HUES48 (cell line): Measurements from ENCODE around the gene APBB2.

Experiments
- H3K27ac ChIP-seq: one replicate; pipeline ENCODE4 v1.7.0; 2013; ENCODE audit warnings: low read depth, low read length, inconsistent platforms
- H3K27me3 ChIP-seq: 2 replicates; pipeline ENCODE4 v1.6.1; 2013; ENCODE audit warnings: mild to moderate bottlenecking, low read length; ENCODE audit not compliant: control insufficient read depth, insufficient read depth
- H3K36me3 ChIP-seq: 2 replicates; pipeline ENCODE4 v1.6.1; 2013; ENCODE audit warnings: low read length; ENCODE audit not compliant: control insufficient read depth, insufficient read depth
- H3K4me1 ChIP-seq: 2 replicates; pipeline ENCODE4 v1.6.1; 2013; ENCODE audit warnings: mild to moderate bottlenecking, low read length; ENCODE audit not compliant: control insufficient read depth, insufficient read depth
- H3K4me3 ChIP-seq: 2 replicates; pipeline ENCODE4 v1.5.1; 2013; ENCODE audit warnings: mild to moderate bottlenecking, low read depth, low read length
- H3K9ac ChIP-seq: 2 replicates; pipeline ENCODE4 v1.6.1; 2013; ENCODE audit warnings: mild to moderate bottlenecking, low read depth, low read length, moderate library complexity
- H3K9me3 ChIP-seq: 2 replicates; pipeline ENCODE4 v1.6.1; 2013; ENCODE audit warnings: low read length; ENCODE audit not compliant: control insufficient read depth, insufficient read depth

APBB2 gene

GRCh38 chr4:40969501-40969900, 244.8 kb downstream of the APBB2 start:
- no peak overlapping the region for H3K4me3 ChIP-seq
- H3K4me1 ChIP-seq, result no peaks in the 10 kb centered on the region
- no peak overlapping the region for H3K9ac ChIP-seq
- H3K36me3 ChIP-seq, result no peaks in the 10 kb centered on the region
- H3K27me3 ChIP-seq, result no peaks in the 10 kb centered on the region
- no peak overlapping the region for H3K27ac ChIP-seq
- H3K9me3 ChIP-seq, result 0 out of 2 replicates have a peak, but pooled peaks cover 2% of the 10 kb centered on the region

DNA sequence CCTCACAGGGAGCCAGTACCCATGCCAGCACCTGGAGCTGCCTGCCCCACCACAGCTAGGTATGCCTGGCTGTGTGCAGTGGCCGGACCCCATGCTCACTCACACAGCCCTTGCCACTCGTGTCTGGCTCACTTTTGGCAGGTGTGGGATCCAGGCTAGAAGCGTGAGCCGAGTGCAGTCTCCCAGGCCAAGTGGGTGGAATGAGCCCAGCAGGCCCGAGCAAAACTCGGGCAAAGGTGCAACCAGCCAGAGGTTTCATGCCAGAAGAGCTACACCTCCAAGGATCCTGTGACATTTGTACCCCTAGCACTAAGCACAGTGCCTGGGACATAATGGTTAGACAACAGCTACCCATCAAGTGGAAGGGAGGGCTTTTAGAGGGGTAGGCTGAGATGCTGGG, 246.8 kb downstream of the APBB2 start:
- Histone ChIP-seq H3K4me1 (peaks cover 4% of the 10 kb centered on the region), H3K9me3 (0 out of 2 replicates have a peak, but pooled peaks cover 2% of the 10 kb centered on the region), H3K27ac (no peak overlapping the region), H3K27me3 (no peaks in the 10 kb centered on the region), H3K4me3 (no peak overlapping the region), H3K36me3 (no peaks in the 10 kb centered on the region), H3K9ac (no peak overlapping the region)

DNA sequence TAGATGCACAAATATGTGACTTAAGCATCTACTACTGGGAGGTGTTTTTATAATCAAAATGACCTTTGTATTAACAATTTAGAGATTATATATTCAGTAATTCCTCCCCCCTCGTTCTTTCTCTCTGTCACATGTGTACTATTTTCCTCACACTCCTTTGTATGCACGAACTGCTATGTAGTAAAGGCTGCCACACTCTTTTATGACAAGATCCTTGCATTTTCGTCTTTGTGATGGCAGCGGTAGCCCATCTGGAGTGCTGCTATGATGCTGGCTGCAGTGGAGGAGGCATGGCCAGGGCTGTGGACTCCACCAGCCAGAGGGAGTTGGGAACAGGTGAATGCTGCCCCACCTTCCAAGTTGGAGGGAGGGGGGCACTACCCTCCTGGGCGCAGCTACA, 248.3 kb downstream of the APBB2 start:
- Histone ChIP-seq H3K4me1 (peaks cover 14% of the 10 kb centered on the region), H3K4me3 (no peak overlapping the region), H3K9me3 (0 out of 2 replicates have a peak, but pooled peaks cover 2% of the 10 kb centered on the region), H3K27me3 (no peaks in the 10 kb centered on the region), H3K36me3 (no peaks in the 10 kb centered on the region), H3K9ac (no peak overlapping the region), H3K27ac (no peak overlapping the region)

GRCh38 chr4:40963897-40964478, 250.4 kb downstream of the APBB2 start:
- no peaks in the 10 kb centered on the region for H3K27me3 ChIP-seq
- peaks cover 2% of the 10 kb centered on the region; the same call in 1 of the 2 replicates for H3K9me3 ChIP-seq
- H3K9ac ChIP-seq, result no peak overlapping the region
- H3K27ac ChIP-seq, result no peak overlapping the region
- H3K4me3 ChIP-seq, result no peak overlapping the region
- H3K4me1 ChIP-seq, result peaks cover 14% of the 10 kb centered on the region
- no peaks in the 10 kb centered on the region for H3K36me3 ChIP-seq

- Histone ChIP-seq H3K27ac (peak overlapping the region; percentile 17), H3K36me3 (no peaks in the 10 kb centered on the region), H3K9me3 (peaks cover 2% of the 10 kb centered on the region; the same call in 1 of the 2 replicates), H3K4me3 (no peak overlapping the region), H3K4me1 (peaks cover 14% of the 10 kb centered on the region), H3K9ac (no peak overlapping the region), H3K27me3 (no peaks in the 10 kb centered on the region)
These were observed 251.7 kb downstream of the APBB2 start for GRCh38 chr4:40962551-40963180.

GRCh38 chr4:40960941-40961340, 253.4 kb downstream of the APBB2 start:
- Histone ChIP-seq H3K27ac (no peak overlapping the region), H3K9me3 (no peaks in the 10 kb centered on the region; the same call in 1 of the 2 replicates), H3K27me3 (no peaks in the 10 kb centered on the region), H3K9ac (no peak overlapping the region), H3K4me3 (no peak overlapping the region), H3K36me3 (no peaks in the 10 kb centered on the region), H3K4me1 (peaks cover 14% of the 10 kb centered on the region)

- Histone ChIP-seq H3K4me3 (no peak overlapping the region), H3K27me3 (no peaks in the 10 kb centered on the region), H3K9ac (no peak overlapping the region), H3K36me3 (no peaks in the 10 kb centered on the region), H3K9me3 (no peaks in the 10 kb centered on the region; the same call in 1 of the 2 replicates), H3K27ac (no peak overlapping the region), H3K4me1 (peaks cover 17% of the 10 kb centered on the region)
These were observed 257.1 kb downstream of the APBB2 start for GRCh38 chr4:40957281-40957680.

DNA sequence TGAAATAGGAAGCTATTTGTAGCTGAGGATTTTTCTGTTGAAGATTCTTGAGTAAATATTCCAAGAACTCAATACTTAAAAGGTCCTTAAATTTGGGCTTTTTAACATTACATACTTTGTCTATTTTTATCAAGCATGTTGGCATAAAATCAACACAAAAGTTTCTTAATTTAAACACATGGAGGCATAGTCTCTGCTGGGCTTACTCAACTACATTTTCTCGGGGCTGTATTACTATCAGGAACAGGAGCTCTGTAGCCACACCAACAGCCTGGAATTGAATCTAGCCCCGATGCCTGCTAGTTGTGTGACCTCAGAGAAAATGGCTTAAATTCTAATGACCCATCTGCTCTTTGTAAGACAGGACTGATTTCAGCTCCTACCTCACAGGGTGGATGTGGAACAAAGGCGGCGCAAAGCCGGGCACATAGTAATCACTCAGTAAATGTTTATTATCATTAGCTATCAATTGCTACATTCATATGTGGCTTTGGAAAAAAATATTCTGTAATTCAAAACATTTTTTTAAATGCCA, 257.6 kb downstream of the APBB2 start:
- no peak overlapping the region for H3K4me3 ChIP-seq
- H3K9ac ChIP-seq, result no peak overlapping the region
- no peak overlapping the region for H3K27ac ChIP-seq
- no peaks in the 10 kb centered on the region for H3K27me3 ChIP-seq
- H3K9me3 ChIP-seq, result no peaks in the 10 kb centered on the region; the same call in 1 of the 2 replicates
- H3K4me1 ChIP-seq, result peaks cover 12% of the 10 kb centered on the region
- no peaks in the 10 kb centered on the region for H3K36me3 ChIP-seq

- no peaks in the 10 kb centered on the region for H3K9me3 ChIP-seq
These were observed 260.2 kb downstream of the APBB2 start for GRCh38 chr4:40954088-40954668.

GRCh38 chr4:40953283-40954087, 260.9 kb downstream of the APBB2 start:
- Histone ChIP-seq H3K36me3 (no peaks in the 10 kb centered on the region), H3K27me3 (no peaks in the 10 kb centered on the region), H3K4me3 (no peak overlapping the region), H3K9me3 (no peaks in the 10 kb centered on the region), H3K4me1 (peaks cover 10% of the 10 kb centered on the region), H3K27ac (peak overlapping the region; percentile 47), H3K9ac (no peak overlapping the region)

More at GRCh38 chr4:40954088-40954668, 260.2 kb downstream of the APBB2 start:
- peak overlapping the region; percentile 47 for H3K27ac ChIP-seq
- H3K4me3 ChIP-seq, result no peak overlapping the region
- H3K36me3 ChIP-seq, result no peaks in the 10 kb centered on the region
- H3K4me1 ChIP-seq, result peaks cover 10% of the 10 kb centered on the region
- H3K27me3 ChIP-seq, result no peaks in the 10 kb centered on the region
- H3K9ac ChIP-seq, result no peak overlapping the region
